ENCODE data around the gene INTS1. TPM values are rescaled to one million over a fixed set of nuclear protein-coding genes. Genes with fewer than 3 reads are reported as not detected.

Gene INTS1
- total and polyA plus RNA-seq, 7 donors: 16.2 to 78.3 (median 22.9) TPM

- H3K36me3 ChIP-seq: no peaks in the 10 kb centered on the region
- DNase-seq: no peak
- no peaks in the 10 kb centered on the region for H3K4me1 ChIP-seq
- intact Hi-C loops (cut with DNase I): no loop called here
- H3K27me3 ChIP-seq: peaks cover 0 to 57% (median 44%) of the 10 kb centered on the region in 3 donors
- H3K4me3 ChIP-seq: no peak overlapping the region
- TF ChIP-seq EP300 (IDR thresholded peaks at IDR 0.05) (no peak), POLR2AphosphoS5 (IDR thresholded peaks at IDR 0.05) (no peak), POLR2A (IDR thresholded peaks at IDR 0.05) (no peak), CTCF (IDR thresholded peaks at IDR 0.05) (no peak)
- no peak overlapping the region for H3K27ac ChIP-seq
- H3K9me3 ChIP-seq: no peaks in the 10 kb centered on the region
- 64 to 88% methylated on average over 8 of the region's 8 CpGs for WGBS, 2 donors
These were observed 82.2 kb downstream of the INTS1 start for GRCh38 chr7:1421946-1422345.

DNA sequence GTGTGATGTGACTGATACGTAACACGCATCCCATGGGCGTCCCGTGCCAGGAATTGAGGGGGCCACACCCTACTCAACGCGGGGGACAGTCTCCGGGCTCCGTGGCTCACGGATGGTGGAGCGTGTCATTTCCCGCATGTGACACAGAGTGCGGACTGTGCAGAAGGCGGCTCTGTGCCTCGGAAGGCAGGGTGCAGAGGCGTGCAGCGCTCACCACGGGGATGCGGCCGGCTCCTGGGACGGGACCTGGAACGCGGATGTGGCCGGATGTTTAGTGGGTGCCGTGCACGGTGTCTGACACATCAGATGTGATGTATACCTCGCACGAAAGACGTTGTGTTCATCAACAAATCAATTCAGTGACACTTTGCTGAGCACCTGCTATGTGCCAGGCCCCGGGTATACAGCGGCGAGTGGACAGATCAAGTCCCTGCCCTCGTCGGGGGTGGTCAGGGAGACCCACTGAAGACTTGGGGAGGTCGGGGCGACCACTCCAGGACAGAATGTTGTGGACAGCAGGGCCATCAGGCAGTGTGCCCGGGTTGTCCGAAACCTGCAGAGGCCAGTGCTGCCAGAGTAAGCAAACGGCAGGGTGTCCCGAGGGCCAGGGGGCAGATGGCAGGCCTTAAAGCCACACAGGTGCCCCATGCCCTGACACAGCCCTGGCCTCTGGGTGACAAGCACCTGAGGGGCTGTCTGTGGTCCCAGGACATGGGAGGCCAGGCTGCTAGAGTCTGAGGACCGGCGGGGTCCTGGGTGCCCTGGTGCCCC is 83.0 kb downstream of the INTS1 start:
- no peaks in the 10 kb centered on the region for H3K36me3 ChIP-seq
- no peak overlapping the region for H3K4me3 ChIP-seq
- no peaks in the 10 kb centered on the region for H3K4me1 ChIP-seq
- 81 to 89% methylated on average over 41 of the region's 41 CpGs for WGBS, 2 donors
- H3K9me3 ChIP-seq: no peaks in the 10 kb centered on the region
- peaks cover 0 to 56% (median 44%) of the 10 kb centered on the region in 3 donors for H3K27me3 ChIP-seq
- no peak for DNase-seq
- intact Hi-C loops (cut with DNase I): no loop called here
- no peak overlapping the region for H3K27ac ChIP-seq
- TF ChIP-seq EP300 (IDR thresholded peaks at IDR 0.05) (no peak), POLR2AphosphoS5 (IDR thresholded peaks at IDR 0.05) (no peak), CTCF (IDR thresholded peaks at IDR 0.05) (no peak), POLR2A (IDR thresholded peaks at IDR 0.05) (no peak)

Other genes starting within 250 kb of the INTS1 start
- 10 to 100 TPM in 3 of 4 donors, 1 to 10 TPM in 1; 8.4 to 31.6 (median 18.9) TPM for gene MICALL2, start 44.9 kb downstream of the INTS1 start, total RNA-seq
- 10 to 100 TPM; 30.7 to 86.2 (median 39.6) TPM for gene MICALL2, start 44.9 kb downstream of the INTS1 start, polyA plus RNA-seq
- gene MAFK, start 26.3 kb upstream of the INTS1 start, total RNA-seq: 10 to 100 TPM; 22.1 to 57.6 (median 42.5) TPM
- 10 to 100 TPM; 34.8 to 43.0 (median 42.1) TPM for gene MAFK, start 26.3 kb upstream of the INTS1 start, polyA plus RNA-seq
- gene TMEM184A, start 51.8 kb upstream of the INTS1 start, total RNA-seq: under 1 TPM in 1 of 4 donors, not detected in 3; 0.28 TPM
- 10 to 100 TPM in 2 of 3 donors, 1 to 10 TPM in 1; 8.4 to 60.3 (median 10.2) TPM for gene TMEM184A, start 51.8 kb upstream of the INTS1 start, polyA plus RNA-seq
- gene PSMG3, start 65.6 kb upstream of the INTS1 start, total RNA-seq: 10 to 100 TPM; 23.3 to 52.8 (median 41.6) TPM
- gene PSMG3, start 65.6 kb upstream of the INTS1 start, polyA plus RNA-seq: 10 to 100 TPM; 50.5 to 68.0 (median 66.6) TPM
- gene ELFN1, start 165.9 kb upstream of the INTS1 start, total RNA-seq: under 1 TPM; 0.33 to 0.55 (median 0.45) TPM
- gene ELFN1, start 165.9 kb upstream of the INTS1 start, polyA plus RNA-seq: under 1 TPM in 1 of 3 donors, not detected in 2; 0.83 TPM

All from sigmoid colon (tissue), 7 donors.